Measurements from ENCODE around the gene GPR155.
"Not testable (repeated sequence)": the region's sequence is repeated elsewhere in the genome, so short reads cannot be mapped to it uniquely, and the experiment has no call there.

Gene GPR155

DNA sequence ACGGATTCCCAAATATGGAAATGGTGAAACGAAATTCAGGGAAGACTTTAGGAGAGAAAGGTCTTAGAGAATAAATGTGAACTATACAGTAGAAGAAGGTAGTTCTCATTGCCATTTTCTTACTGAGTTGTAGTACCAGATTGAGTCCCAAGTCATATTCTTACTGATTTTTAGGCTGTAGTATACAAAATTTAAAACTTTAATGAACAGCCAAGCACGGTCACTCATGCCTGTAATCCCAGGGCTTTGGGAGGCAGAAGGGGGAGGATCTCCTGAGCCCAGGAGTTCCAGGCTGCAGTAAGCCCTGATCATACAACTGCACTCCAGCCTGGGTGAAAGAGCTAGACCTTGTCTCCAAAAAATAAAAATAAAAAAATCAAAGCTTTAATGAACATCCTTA, 89.1 kb downstream of the GPR155 start:
- Histone ChIP-seq H3K9me3 (ENCODE audit: severe bottlenecking) (no peaks in the 10 kb centered on the region), H3K36me3 (no peaks in the 10 kb centered on the region), H3K4me3 (ENCODE audit: low read depth, low read length) (no peak overlapping the region), H3K27me3 (ENCODE audit: insufficient read depth, low read depth, severe bottlenecking) (no peaks in the 10 kb centered on the region), H3K27ac (no peak overlapping the region)
- DNase-seq = peak; percentile 20
- TF ChIP-seq, protein P1, sequence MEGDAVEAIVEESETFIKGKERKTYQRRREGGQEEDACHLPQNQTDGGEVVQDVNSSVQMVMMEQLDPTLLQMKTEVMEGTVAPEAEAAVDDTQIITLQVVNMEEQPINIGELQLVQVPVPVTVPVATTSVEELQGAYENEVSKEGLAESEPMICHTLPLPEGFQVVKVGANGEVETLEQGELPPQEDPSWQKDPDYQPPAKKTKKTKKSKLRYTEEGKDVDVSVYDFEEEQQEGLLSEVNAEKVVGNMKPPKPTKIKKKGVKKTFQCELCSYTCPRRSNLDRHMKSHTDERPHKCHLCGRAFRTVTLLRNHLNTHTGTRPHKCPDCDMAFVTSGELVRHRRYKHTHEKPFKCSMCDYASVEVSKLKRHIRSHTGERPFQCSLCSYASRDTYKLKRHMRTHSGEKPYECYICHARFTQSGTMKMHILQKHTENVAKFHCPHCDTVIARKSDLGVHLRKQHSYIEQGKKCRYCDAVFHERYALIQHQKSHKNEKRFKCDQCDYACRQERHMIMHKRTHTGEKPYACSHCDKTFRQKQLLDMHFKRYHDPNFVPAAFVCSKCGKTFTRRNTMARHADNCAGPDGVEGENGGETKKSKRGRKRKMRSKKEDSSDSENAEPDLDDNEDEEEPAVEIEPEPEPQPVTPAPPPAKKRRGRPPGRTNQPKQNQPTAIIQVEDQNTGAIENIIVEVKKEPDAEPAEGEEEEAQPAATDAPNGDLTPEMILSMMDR (IDR thresholded peaks at IDR 0.05; ENCODE audit: low read depth, low read length) = no peak

DNA sequence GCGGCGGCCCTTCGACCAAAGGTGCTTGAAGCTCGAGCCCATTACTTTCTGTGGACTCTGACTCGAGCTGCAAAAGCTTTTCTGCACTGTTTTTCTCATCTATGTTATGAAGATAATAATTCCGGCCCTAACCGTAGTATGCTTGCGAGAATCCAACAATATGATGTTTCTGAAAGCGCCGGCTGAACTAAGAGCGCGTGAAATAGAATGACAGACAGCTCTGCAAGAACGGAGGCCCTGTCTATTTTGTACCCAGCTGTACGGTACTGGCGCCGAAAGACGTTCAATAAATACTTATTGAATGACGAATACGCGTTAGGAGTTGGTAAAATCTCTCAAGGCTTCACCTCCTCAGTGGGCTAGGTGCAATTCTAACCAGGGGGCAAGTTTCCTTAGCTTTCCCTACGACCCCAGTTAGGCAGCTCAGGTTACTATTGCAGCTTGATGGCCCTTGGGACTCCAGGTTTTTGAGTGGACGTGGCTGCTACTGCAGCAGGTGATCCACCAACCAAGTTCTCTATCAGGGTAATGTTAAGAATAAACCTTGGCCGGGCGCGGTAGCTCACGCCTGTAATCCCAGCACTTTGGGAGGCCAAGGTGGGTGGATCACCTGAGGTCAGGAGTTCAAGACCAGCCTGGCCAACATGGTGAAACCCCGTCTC, 90.7 kb downstream of the GPR155 start:
- no peak for DNase-seq
- peak overlapping the region; percentile 72 for H3K27ac ChIP-seq

DNA sequence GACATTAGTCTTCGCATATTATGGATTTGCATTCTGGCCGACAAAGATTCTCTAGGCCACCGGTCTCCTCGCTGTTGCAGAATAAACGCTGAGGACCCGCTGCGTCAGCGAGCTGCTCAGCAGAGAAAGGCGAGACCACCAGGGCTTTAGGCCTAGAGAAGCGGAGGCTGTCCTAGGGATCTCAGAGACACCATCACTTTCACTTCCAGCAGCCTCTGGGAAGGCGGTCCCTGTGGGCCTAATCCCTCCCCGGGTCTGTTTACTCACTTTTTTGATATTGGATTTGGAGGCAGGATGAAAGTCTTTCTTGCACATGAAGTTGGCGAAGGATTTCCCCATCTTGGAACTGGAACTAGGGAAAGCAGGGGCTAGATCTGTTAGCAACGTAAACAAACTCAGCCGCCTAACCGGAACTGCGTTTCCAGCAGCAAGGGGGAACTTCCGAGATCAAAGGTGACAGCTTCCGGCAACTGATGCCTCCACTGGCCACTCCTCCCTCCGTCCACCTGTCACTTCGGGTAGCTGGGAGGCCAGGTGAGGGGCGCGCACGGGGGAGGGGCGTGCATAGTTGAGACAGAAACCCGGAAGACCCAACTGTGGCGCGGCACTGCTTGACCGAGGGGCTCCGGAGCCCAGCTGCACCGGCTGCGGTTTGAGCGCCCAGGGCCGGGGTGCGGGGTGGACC, 91.4 kb downstream of the GPR155 start, which contains the start of gene SCRN3:
Gene SCRN3, plus strand, starts transcription at position 447 of the 685 bp plus-strand sequence. CDS start 2,554 bp downstream, outside the sequence.
- TF ChIP-seq, protein P1 (IDR thresholded peaks at IDR 0.05; ENCODE audit: low read depth, low read length) = no peak
- H3K27me3 ChIP-seq (ENCODE audit: insufficient read depth, low read depth, severe bottlenecking) = no peaks in the 10 kb centered on the region
- peak within 1 kb of the TSS; percentile 99 for H3K4me3 ChIP-seq (ENCODE audit: low read depth, low read length)
- DNase-seq = peak; percentile 90
- no peaks in the 10 kb centered on the region for H3K9me3 ChIP-seq (ENCODE audit: severe bottlenecking)
- H3K27ac ChIP-seq = peak within 1 kb of the TSS; percentile 72
- H3K36me3 ChIP-seq = peaks cover 6% of the 10 kb centered on the region

More for the DNA sequence above, 90.7 kb downstream of the GPR155 start:
- H3K36me3 ChIP-seq = peaks cover 2% of the 10 kb centered on the region
- H3K27me3 ChIP-seq (ENCODE audit: insufficient read depth, low read depth, severe bottlenecking) = no peaks in the 10 kb centered on the region
- H3K9me3 ChIP-seq (ENCODE audit: severe bottlenecking) = no peaks in the 10 kb centered on the region
- H3K4me3 ChIP-seq (ENCODE audit: low read depth, low read length) = peak overlapping the region; percentile 99
- TF ChIP-seq, protein P1 (IDR thresholded peaks at IDR 0.05; ENCODE audit: low read depth, low read length) = no peak

DNA sequence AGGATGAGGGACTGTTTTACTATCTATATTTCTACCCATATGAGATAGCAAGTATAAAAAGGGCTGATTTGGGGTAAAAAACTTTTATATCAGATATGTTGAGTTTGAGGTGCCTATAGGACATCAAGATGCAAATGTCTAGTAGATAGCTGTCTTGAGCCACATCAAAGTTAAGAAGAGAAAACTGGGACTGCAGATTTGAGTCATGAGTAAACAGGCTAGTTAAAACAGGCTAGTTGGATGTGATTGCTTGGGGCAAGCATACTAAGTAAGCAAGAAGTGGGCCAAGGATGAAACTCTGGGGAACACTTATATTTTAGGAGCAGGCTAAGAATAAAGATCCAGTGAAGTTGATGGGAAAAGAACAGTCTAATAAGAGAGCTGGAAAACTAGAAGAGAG, 94.1 kb downstream of the GPR155 start:
- Histone ChIP-seq H3K9me3 (ENCODE audit: severe bottlenecking) (no peaks in the 10 kb centered on the region), H3K27ac (no peak overlapping the region), H3K27me3 (ENCODE audit: insufficient read depth, low read depth, severe bottlenecking) (no peaks in the 10 kb centered on the region), H3K36me3 (peaks cover 18% of the 10 kb centered on the region), H3K4me3 (ENCODE audit: low read depth, low read length) (no peak overlapping the region)
- no peak for DNase-seq
- TF ChIP-seq, protein P1 (IDR thresholded peaks at IDR 0.05; ENCODE audit: low read depth, low read length) = no peak

DNA sequence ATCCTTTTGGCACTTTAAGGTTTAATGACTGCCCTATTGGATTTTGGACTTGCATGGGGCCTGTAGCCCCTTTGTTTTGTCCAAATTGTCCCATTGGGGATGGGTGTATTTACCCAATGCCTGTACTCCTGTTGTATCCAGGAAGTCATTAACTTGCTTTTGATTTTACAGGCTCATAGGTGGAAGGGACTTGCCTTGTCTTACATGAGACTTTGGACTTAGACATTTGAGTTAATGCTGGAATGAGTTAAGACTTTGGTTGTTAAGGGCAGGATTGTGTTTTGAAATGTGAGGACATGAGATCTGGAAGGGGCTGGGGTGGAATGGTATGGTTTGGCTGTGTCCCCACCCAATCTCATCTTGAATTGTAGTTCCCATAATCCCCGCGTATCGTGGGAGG, 96.5 kb downstream of the GPR155 start:
- H3K27me3 ChIP-seq (ENCODE audit: insufficient read depth, low read depth, severe bottlenecking); H3K9me3 ChIP-seq (ENCODE audit: severe bottlenecking); DNase-seq; H3K4me3 ChIP-seq (ENCODE audit: low read depth, low read length); H3K27ac ChIP-seq: not testable (repeated sequence)
- H3K36me3 ChIP-seq = peaks cover 40% of the 10 kb centered on the region

DNA sequence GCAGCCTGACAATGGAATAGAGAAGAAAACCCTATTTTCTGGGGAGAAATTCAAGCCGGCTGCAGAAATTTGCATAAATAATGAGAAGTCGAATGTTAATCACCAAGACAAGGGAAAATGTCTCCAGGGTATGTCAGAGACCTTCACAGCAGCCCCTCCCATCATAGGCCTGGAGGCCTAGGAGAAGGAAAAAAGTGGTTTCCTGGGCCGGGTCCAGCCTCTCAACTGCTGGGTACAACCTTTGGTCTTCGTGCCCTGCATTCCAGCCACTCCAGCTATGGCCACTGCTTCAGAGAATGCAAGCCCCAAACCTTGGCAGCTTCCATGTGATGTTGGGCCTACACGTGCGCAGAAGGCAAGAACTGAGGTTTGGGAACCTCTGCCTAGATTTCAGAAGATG, 97.3 kb downstream of the GPR155 start:
- TF ChIP-seq, protein P1 (IDR thresholded peaks at IDR 0.05; ENCODE audit: low read depth, low read length) = no peak
- H3K9me3 ChIP-seq (ENCODE audit: severe bottlenecking) = no peaks in the 10 kb centered on the region
- H3K27ac ChIP-seq = no peak overlapping the region
- no peak for DNase-seq
- H3K4me3 ChIP-seq (ENCODE audit: low read depth, low read length) = no peak overlapping the region
- H3K36me3 ChIP-seq = peaks cover 40% of the 10 kb centered on the region
- no peaks in the 10 kb centered on the region for H3K27me3 ChIP-seq (ENCODE audit: insufficient read depth, low read depth, severe bottlenecking)

DNA sequence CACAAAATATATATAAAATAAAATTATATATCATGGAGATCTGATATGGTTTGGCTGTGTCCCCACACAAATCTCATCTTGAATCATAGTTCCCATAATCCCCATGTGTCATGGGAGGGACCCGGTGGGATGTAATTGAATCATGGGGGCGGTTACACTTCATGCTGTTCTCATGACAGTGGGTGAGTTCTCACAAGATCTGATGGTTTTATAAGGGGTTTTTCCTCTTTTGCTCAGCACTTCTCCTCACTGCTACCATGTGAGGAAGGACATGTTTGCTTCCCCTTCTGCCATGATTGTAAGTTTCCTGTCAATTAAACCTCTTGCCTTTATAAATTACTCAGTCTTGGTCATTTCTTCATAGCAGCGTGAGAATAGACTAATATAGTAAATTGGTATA, 98.1 kb downstream of the GPR155 start:
- H3K27ac ChIP-seq; H3K27me3 ChIP-seq (ENCODE audit: insufficient read depth, low read depth, severe bottlenecking); H3K9me3 ChIP-seq (ENCODE audit: severe bottlenecking); H3K4me3 ChIP-seq (ENCODE audit: low read depth, low read length); DNase-seq: not testable (repeated sequence)
- peaks cover 40% of the 10 kb centered on the region for H3K36me3 ChIP-seq

All from WERI-Rb-1 (cell line).